UCSD-AML1 (cell line): ENCODE results near the gene NCDN.
A peak's percentile ranks its signal among the peaks of the same experiment; 100 is the strongest.

Experiments
- DNase-seq: peaks from one replicate; lab custom pipeline; 2025; ENCODE audit not compliant: unreplicated experiment; lab: John Stamatoyannopoulos, UW

Gene NCDN

DNA sequence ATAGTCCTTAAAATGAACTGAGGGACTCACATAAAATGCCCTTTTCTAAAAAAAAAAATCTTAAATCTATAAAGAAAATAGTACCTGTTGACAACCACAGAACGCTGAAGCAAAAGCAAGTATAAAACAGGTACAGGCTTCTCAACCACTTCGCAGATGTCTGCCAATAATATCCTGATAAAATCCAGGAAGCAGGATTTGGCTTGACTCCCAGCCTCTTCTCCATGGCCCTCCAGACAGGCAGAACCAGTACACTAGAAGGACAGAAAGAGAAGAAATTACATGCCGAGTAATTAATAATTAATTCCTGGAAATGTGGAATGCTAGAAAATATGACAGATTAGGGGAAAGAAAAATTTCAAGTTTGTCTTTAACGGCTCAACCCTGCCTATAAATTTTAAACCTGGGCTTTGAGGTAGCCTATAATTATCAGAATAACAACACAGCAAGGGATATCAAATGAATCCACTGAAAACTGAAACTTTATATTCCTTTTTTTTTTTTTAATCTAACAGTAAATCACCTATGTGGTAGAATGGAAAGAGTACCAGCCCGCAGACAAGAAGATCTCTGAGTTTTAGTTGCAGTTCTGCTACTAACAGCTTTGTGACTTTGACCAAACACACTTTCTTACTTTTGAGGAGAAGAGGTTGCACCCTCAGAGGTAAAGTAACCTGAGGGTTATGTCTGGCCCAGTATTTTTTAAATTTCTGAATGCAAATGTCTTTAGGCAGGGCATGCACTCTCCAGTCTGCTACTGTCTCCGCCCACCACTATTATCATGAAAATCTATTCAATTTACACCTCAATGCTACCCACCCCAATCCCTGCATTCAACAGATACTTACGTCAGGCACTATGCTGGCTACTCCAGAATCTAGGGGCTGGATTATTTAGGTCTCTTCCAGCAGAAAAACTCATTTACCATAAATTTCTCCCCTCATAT lies 3.1 kb upstream of the NCDN start:
- DNase-seq, result no peak

DNA sequence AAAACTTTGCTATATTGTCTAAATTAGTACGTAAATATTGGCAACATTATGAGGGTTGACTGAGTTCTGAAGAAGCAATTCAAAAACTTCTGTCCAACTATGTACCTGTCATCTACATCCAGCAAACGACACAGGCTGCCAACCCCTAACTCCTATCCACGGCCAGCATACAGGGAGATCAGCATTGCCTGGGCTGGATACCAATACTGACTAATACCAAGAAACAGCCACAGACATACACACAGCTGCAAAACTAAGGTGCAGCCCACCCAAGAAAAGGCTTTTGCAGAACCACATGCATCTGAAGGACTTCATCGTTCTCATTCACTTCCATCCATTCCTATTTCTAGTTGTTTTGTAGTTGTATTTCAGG lies 2.4 kb upstream of the NCDN start:
- no peak for DNase-seq

- no peak for DNase-seq
Measured at GRCh38 chr1:35555601-35556477, 1.8 kb upstream of the NCDN start.

DNA sequence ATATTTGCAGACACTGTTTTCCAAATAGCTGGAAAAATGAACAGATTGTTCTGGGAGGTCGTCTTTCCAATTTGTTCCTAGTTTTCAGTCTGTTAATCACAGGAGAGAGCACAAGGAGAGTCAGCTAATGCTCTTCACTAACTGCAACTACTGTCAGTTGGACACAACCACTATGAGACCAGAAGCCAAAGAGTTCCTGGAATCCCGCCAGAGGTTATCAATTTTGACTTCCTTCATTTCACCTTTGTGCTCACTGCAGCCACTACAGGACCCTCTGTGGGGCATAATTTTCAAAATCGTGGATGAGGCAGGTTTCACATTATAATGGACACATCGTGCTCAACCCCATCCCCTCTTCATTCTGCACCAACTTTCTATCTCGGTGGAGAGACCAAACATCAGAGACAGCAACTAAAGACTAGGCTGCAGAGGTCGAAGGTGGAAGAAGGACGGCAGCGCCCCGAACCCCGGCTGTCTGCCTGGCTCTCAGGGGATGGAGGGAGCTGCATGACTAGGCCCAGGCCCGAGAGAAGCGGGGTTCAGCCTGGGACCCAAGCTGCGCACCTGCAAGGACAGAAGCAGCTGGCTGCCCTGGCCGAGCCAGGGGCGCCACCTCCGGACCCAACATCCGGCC lies 998 bp upstream of the NCDN start:
- no peak for DNase-seq

DNA sequence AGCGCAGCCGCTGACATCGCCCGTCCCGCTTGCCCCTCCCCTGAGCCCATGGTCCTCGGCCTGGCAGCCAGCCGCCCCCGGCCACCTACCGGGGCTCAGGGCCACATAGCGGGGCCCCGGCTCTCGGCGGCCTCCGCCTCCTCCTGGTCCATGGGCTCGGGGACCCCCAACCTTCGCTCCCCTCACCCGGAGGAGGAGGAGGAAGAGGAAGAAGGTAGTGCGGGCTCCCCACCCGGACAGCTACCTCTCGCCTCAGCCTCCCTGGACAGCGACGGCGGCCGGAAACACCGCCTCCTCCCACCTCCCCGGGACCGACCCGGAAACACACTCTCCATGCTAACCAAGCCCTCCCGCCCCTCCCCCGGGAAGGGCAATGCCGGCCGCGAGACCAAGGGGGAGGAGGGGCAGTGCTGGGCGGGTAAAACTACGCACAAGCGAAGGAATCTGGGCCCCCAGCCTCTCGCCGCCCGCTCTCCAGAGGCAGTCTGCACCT lies 435 bp upstream of the NCDN start, which contains the start of gene KIAA0319L:
TSS of gene KIAA0319L (minus strand) at position 286 of the 493 bp plus-strand sequence. CDS start 2,912 bp downstream, outside the sequence.
- peak; percentile 94 for DNase-seq

- DNase-seq, result no peak
Measured at GRCh38 chr1:35558374-35559316, 1.0 kb downstream of the NCDN start.

- no peak for DNase-seq
Measured at GRCh38 chr1:35559317-35559944, 1.8 kb downstream of the NCDN start.

GRCh38 chr1:35560256-35561225 lies 2.9 kb downstream of the NCDN start:
- DNase-seq, result no peak

DNA sequence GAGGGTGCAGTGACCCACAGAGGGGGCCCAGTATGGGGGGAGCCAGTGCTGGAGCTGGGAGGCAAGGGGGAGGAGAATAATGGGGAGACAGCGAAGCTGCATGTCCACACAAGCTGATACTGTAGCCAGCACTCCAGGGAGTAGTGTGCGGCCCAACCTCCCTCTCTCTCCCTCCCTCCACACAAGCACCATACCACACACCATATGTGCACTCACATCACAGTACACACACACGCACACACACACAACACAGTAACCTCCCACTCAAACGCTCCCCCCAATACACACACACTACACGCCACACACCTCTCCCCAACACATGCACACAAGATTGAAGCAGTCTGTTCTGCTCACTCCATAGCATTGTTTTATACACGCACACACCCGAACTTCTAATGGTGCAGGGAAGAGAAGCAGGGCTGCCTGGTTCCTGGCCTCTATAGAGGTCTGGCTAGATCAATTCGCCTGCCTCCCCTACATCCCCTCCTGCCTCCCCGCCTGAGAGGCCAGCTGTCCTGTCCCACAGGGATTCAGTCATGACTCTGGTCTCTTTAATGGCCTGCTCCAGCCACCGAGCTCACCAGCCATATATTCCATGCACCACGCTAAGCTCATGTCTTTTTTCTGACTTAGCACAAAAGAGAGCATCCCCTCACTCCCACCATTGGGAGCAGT lies 3.8 kb downstream of the NCDN start:
- no peak for DNase-seq

DNA sequence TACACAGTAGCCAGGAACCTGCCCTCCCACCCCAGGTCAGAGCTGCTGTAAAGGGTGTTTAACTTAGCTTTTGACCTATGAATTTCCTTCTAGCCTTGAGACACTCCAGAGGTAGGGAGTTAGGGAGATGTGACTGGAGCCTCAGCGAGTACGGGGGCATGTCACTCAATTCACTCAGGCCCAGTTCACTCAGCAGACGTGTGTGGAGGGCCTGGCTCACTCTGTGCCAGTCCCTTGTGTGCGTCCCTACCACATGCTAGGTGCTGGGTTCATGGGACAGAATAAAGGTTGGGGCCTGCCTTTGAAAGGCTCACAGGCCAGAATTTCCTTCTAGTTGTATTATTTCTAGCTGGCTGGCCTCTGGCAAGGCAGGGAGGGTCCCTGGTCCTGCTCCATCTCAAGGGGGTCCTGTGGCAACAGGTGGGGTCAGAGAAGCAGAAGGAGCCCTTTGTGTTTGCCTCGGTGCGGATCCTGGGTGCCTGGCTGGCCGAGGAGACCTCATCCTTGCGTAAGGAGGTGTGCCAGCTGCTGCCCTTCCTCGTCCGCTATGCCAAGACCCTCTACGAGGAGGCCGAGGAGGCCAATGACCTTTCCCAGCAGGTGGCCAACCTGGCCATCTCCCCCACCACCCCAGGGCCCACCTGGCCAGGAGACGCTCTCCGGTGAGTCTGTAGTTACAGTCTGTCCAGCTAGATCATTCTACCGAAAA lies 4.5 kb downstream of the NCDN start:
- DNase-seq, result no peak

DNA sequence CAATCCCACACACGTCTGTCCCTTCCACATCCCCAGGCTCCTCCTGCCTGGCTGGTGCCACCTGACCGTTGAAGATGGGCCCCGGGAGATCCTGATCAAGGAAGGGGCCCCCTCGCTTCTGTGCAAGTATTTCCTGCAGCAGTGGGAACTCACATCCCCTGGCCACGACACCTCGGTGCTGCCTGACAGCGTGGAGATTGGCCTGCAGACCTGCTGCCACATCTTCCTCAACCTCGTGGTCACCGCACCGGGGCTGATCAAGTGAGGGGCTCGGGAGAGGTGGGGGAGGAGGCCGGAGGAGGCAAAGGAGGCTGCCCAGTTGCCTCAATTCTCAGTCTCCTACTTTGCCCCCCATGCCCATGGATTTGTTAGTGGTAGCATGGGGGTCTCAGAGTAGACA lies 5.6 kb downstream of the NCDN start:
- DNase-seq, result no peak

DNA sequence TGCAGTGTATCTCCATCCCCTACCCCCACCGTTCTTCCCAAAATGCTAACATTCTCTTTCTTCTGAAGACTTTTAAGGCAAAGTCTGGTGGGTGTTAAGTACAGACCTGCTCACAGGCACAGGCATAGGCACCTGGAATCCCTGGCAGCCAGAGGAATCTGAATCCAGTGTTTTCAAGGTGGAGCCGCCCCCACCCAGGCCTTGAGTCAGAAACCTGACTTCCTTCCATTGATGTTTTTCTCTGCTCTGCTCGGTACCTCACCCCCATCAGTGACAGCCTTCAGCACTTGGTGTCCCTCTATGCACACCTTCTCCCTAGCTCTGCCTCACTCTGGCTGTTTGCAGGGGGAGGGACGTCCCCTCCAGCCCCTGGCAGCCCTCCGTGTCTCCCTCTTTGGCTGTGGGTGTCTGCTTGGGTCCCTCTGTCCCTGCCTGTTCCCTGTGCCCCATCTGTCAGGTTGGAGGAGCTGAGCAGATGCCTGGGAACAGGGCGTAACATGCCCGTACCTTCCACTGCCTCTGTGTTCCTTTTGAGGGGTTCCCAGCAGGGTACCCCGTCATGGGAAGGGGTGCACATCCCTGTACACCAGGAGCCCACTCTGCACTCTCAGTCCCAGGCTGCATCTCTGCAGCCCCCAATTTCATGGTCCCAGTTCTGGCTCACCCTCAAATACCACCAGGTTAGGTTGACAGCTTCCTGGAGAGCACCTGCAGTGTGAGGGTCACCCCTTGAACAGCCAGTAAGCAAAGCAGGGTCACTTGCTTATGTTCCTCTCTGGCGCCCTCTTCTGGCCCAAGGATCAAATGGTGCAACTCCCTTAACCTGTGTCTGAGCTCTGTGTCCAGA lies 6.7 kb downstream of the NCDN start:
- peak; percentile 66 for DNase-seq

- DNase-seq, result no peak
Measured at GRCh38 chr1:35564884-35565741, 7.5 kb downstream of the NCDN start.

DNA sequence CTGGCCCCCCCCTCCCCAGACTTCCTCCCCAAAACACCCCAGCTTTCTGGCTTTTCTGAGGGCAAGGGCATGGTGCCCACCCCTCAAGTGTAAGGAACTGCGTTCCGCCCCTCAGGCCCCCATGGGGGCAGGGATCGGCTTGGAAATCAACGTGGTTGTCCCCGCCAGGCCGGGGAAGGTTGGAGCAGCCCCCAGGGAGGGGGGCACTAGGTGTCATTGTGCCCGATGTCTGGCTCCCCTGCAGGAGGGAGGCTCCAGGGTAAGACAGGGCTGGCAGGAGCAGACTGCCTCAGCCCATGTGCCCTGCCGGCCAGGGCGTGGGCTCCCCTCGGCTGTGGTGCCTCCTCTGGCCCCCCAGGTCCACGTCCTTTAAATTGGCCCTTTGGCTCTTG lies 8.1 kb downstream of the NCDN start:
- DNase-seq, result no peak

GRCh38 chr1:35567947-35568558 lies 10.5 kb downstream of the NCDN start:
- no peak for DNase-seq
